ENCODE results near the gene BRMS1L. TPM values are rescaled to one million over a fixed set of nuclear protein-coding genes. Genes with fewer than 3 reads are reported as not detected.

The BRMS1L gene
- total and polyA plus RNA-seq, 9 of the 15 experiments (the other 6 are each of a cell fraction or from before 2014, with no cell fraction given), result 1.2 to 4.7 (median 3.3) TPM

GRCh38 chr14:35877276-35877675 lies 51.1 kb downstream of the BRMS1L start:
- Histone ChIP-seq H3K4me3 (no peak overlapping the region), H3K27ac (ENCODE audit: extremely low read depth, low read depth, low read length) (no peak overlapping the region), H3K4me1 (replicated peaks in 1 of 2; ENCODE audit: control insufficient read depth in 2 of 2, insufficient read depth in 2 of 2, low read length in 2 of 2) (peaks cover 0 to 9% of the 10 kb centered on the region in 2 experiments; a peak in 2 of 5 replicates), H4K20me1 (replicated peaks; ENCODE audit: control insufficient read depth, insufficient read depth, low read length) (no peaks in the 10 kb centered on the region), H3K9me3 (replicated peaks; ENCODE audit: control insufficient read depth, insufficient read depth, low read depth, low read length) (no peaks in the 10 kb centered on the region), H3K9me1 (ENCODE audit: control insufficient read depth, insufficient read depth, low read length) (no peaks in the 10 kb centered on the region), H3K9ac (ENCODE audit: insufficient read depth in 1 of 2, low read depth in 2 of 2, low read length in 2 of 2) (no peak overlapping the region), H3K79me2 (ENCODE audit: control insufficient read depth, insufficient read depth, low read length) (no peaks in the 10 kb centered on the region), H3K4me2 (ENCODE audit: insufficient read depth, low read length) (no peak overlapping the region), H2AFZ (ENCODE audit: low read depth, low read length) (no peak overlapping the region), H3K36me3 (ENCODE audit: control insufficient read depth, insufficient read depth, low read length) (no peaks in the 10 kb centered on the region), H3K27me3 (ENCODE audit: control insufficient read depth in 2 of 2, insufficient read depth in 2 of 2, low read length in 2 of 2) (no peaks in the 10 kb centered on the region)
- in situ Hi-C loops (cut with MboI), result no loop called here
- CTCF ChIA-PET (ENCODE audit: low intra/inter-chr PET ratio), result no interaction called here
- POLR2A ChIA-PET, result interaction anchor here (0.6 kb wide), 1 partner anchor 69 kb away, joined by 3 read pairs; no protein-coding TSS in a partner anchor
- BruUV-seq (replicated peaks), result no TSS peak
- ATAC-seq (no peak), DNase-seq (ENCODE audit: extremely low read depth in 1 of 4, low spot score in 3 of 4) (no peak), FAIRE-seq (no peak)
- WGBS (ENCODE audit: insufficient coverage, low coverage, missing lambda C conversion rate), result 33% methylated on average over 2 of the region's 3 CpGs
- intact Hi-C loops (cut with micrococcal nuclease), result no loop called here
- no peak for TF ChIP-seq ZNF184 (CRISPR knock-in tag; IDR thresholded peaks at IDR 0.05)
- TF ChIP-seq, protein P1, sequence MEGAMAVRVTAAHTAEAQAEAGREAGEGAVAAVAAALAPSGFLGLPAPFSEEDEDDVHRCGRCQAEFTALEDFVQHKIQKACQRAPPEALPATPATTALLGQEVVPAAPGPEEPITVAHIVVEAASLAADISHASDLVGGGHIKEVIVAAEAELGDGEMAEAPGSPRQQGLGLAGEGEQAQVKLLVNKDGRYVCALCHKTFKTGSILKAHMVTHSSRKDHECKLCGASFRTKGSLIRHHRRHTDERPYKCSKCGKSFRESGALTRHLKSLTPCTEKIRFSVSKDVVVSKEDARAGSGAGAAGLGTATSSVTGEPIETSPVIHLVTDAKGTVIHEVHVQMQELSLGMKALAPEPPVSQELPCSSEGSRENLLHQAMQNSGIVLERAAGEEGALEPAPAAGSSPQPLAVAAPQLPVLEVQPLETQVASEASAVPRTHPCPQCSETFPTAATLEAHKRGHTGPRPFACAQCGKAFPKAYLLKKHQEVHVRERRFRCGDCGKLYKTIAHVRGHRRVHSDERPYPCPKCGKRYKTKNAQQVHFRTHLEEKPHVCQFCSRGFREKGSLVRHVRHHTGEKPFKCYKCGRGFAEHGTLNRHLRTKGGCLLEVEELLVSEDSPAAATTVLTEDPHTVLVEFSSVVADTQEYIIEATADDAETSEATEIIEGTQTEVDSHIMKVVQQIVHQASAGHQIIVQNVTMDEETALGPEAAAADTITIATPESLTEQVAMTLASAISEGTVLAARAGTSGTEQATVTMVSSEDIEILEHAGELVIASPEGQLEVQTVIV (CRISPR knock-in tag; IDR thresholded peaks at IDR 0.05; ENCODE audit: borderline replicate concordance), result no peak
- TF ChIP-seq, protein P2, sequence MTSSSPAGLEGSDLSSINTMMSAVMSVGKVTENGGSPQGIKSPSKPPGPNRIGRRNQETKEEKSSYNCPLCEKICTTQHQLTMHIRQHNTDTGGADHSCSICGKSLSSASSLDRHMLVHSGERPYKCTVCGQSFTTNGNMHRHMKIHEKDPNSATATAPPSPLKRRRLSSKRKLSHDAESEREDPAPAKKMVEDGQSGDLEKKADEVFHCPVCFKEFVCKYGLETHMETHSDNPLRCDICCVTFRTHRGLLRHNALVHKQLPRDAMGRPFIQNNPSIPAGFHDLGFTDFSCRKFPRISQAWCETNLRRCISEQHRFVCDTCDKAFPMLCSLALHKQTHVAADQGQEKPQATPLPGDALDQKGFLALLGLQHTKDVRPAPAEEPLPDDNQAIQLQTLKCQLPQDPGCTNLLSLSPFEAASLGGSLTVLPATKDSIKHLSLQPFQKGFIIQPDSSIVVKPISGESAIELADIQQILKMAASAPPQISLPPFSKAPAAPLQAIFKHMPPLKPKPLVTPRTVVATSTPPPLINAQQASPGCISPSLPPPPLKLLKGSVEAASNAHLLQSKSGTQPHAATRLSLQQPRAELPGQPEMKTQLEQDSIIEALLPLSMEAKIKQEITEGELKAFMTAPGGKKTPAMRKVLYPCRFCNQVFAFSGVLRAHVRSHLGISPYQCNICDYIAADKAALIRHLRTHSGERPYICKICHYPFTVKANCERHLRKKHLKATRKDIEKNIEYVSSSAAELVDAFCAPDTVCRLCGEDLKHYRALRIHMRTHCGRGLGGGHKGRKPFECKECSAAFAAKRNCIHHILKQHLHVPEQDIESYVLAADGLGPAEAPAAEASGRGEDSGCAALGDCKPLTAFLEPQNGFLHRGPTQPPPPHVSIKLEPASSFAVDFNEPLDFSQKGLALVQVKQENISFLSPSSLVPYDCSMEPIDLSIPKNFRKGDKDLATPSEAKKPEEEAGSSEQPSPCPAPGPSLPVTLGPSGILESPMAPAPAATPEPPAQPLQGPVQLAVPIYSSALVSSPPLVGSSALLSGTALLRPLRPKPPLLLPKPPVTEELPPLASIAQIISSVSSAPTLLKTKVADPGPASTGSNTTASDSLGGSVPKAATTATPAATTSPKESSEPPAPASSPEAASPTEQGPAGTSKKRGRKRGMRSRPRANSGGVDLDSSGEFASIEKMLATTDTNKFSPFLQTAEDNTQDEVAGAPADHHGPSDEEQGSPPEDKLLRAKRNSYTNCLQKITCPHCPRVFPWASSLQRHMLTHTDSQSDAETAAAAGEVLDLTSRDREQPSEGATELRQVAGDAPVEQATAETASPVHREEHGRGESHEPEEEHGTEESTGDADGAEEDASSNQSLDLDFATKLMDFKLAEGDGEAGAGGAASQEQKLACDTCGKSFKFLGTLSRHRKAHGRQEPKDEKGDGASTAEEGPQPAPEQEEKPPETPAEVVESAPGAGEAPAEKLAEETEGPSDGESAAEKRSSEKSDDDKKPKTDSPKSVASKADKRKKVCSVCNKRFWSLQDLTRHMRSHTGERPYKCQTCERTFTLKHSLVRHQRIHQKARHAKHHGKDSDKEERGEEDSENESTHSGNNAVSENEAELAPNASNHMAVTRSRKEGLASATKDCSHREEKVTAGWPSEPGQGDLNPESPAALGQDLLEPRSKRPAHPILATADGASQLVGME (CRISPR knock-in tag; IDR thresholded peaks at IDR 0.05), result no peak
- no peak for TF ChIP-seq L3MBTL2 (IDR thresholded peaks at IDR 0.05)
- TF ChIP-seq SMAD2 (IDR thresholded peaks at IDR 0.05; ENCODE audit: low read depth, low read length), result no peak
- no peak for TF ChIP-seq ZSCAN32 (CRISPR knock-in tag; IDR thresholded peaks at IDR 0.05)
- TF ChIP-seq LARP7 (IDR thresholded peaks at IDR 0.05), result no peak
- no peak for TF ChIP-seq HBP1 (CRISPR knock-in tag; IDR thresholded peaks at IDR 0.05)
- TF ChIP-seq, protein P3, sequence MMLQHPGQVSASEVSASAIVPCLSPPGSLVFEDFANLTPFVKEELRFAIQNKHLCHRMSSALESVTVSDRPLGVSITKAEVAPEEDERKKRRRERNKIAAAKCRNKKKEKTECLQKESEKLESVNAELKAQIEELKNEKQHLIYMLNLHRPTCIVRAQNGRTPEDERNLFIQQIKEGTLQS (IDR thresholded peaks at IDR 0.05), result no peak
- TF ChIP-seq, protein P3 (CRISPR knock-in tag; conservative IDR thresholded peaks at IDR 0.05), result no peak
- TF ChIP-seq KLF16 (IDR thresholded peaks at IDR 0.05), result no peak

All from K562 (cell line).